ENCODE measurements around the gene FMO1.
"Not testable (repeated sequence)": the region's sequence is repeated elsewhere in the genome, so short reads cannot be mapped to it uniquely, and the experiment has no call there.

Gene FMO1

DNA sequence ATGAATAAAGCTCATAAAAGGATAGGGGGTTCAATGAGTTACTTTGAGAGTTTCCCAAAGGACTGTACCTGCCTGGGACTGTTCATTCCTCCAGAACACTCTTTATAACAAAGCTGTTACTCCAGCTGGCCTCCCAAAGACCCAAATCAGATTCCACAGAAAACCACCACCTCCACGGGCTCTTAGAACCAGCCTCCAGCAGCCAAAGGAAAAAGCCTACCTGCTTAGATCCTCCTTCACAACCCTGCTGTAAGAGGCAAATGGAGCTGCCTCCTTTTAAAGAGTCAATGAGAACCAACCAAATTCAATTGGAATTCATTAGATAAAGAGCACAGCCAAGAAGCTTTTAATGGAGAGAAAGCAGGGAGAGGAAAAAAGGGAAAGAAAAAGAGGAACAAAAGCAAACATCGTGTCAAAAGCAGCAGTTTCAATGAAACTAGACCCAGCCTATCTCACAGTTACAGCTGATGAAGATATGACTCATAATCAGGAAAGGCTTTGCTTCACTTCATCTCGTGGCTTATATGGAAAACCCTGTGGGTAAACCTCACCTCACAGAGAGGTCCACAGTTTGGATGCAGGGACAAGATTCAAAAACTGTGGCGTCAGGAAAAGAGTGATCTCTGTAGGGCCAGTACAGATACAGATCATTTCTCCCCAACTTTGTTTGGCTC is 37.9 kb downstream of the FMO1 start:
- DNase-seq = no peak

DNA sequence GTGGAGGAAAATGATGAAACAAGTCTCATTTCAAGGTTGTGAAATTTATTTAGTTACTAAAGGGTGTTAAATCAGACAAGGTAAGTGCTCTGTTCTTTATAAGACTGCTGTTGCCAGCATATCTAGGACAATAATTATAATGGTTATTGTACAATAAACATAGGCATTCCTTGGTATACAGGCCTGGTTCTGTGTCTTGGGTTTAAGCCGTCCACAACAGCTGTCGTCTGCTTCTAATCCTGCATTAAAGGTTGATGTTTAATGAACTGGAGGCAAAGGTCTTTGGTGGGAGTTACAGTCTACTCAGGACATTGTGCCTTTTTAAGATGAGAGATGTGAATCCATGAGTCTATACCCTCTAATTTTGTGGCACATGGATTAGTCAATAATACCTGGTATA is 42.3 kb downstream of the FMO1 start:
- no peak for DNase-seq

DNA sequence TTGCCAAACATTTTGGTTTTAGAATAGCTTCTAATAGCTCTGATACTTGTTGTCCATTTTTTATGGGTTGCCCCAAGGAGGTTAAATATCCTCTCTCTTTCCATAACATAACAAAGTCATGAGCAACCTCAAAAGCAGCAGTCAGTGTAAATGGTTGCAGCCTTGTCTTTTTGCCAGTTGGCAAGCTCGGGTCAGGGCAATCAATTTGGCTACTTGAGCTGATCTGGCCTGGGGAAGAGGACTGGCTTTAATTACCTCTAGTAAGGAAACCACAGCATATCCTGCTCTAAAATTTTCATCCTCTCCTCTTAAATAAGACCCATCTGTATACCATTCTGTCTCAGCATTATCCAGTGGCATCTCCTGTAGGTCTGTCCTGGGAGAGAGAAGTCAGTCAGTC is 44.5 kb downstream of the FMO1 start:
- DNase-seq = no peak

- not testable (repeated sequence) for DNase-seq
Observed at GRCh38 chr1:171295383-171295782, 47.1 kb downstream of the FMO1 start.

DNA sequence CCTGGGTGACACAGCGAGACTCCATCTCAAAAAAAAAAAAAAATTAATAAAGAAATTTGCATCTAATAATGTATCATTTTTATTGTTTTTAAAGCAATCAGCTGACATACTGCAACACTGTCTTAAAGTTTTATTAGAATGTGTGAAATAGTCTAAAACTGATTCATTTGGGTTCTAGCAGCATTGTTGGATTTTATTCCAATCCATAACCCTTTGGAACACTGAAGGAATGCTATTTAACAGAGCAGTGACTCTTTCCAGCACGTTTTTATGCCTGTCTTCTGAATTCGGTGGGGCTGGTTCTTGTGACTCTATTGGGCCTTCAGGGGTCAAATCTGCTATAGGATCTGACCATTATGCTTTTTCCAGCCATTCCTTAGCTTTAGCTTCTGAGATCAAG is 47.5 kb downstream of the FMO1 start:
- DNase-seq = no peak

DNA sequence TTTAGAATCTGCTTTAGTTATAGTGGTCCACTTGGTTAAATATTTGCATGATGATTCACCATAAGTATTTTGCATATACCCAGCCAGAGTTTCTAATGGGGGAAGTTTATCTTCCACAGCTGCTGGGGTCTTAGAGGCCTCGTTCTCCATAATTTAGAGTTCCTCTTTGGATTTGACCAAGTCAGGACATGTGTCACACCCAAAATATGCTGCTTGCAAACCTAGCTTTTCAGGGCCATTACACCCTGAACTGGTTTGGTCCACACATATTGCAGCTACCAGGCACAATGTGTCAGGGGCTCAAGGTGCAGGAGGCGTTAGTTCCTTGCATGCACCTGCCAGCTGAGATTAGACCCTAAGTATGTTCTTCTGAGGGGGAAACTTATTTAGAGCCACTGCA is 48.6 kb downstream of the FMO1 start:
- no peak for DNase-seq

DNA sequence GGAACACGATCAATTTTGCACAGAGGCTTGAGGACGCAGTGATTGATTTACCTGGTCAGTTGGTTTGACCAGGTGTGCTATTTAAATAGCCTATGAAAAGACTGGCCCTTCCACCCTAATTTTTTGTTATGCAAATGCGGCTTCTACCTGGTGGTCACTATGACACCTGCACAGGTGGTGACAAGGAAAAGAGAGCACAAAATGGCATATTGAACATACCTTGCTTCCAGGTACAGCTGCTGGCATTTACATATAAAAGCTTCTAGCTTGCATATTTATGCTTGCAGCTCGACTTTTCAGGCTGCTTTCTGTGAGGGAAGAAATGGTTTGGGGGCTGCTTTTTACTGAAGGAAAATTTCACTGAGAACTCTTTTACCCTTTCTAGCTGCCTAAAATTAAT is 50.4 kb downstream of the FMO1 start:
- DNase-seq = no peak

GRCh38 chr1:171299342-171299741 is 51.0 kb downstream of the FMO1 start:
- no peak for DNase-seq

- no peak for DNase-seq
Observed at GRCh38 chr1:171300401-171300800, 52.1 kb downstream of the FMO1 start.

DNA sequence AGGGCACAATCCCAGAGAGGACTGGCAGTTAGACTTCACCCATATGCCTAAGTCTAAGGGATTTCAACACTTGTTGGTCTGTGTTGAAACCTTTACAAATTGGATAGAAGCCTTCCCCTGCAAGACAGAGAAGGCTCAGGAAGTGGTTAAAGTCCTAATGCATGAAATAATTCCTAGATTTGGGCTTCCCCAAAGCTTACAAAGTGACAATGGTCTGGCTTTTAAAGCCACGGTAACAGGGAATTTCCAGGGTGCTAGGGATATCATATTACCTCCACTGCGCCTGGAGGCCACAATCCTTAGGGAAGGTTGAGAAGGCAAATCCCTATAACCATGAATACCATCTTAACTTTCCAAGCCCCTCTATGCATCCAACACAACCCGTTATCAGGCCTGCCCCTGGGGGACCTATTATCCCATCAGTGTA is 62.4 kb downstream of the FMO1 start:
- DNase-seq = no peak

DNA sequence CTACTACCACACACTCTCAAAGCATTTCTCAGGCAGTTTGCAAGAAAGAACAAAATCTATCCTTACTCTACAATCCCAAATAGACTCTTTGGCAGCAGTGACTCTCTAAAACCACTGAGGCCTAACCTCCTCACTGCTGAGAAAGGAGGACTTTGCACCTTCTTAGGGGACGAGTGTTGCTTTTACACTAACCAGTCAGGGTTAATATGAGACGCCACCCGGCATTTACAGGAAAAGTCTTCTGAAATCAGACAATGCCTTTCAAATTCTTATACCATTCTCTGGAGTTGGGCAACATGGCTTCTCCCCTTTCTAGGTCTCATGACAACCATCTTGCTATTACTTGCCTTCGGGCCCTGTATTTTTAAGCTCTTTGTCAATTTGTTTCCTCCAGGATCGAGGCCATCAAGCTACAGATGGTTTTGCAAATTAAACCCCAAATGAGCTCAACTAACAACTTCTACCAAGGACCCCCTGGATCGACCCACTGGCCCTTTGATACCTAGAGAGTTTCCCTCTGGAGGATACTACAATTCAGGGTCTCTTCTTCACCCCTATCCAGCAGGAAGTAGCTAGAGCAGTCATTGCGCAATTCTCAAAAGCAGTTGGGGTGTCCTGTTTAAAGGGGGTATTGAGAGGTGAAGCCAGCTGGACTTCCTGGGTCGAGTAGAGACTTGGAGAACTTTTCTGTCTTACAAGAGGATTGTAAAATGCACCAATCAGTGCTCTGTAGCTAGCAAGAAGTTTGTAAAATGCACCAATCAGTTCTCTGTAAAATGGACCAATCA is 63.7 kb downstream of the FMO1 start:
- no peak for DNase-seq

- DNase-seq = no peak
Observed at GRCh38 chr1:171313319-171313834, 65.1 kb downstream of the FMO1 start.

DNA sequence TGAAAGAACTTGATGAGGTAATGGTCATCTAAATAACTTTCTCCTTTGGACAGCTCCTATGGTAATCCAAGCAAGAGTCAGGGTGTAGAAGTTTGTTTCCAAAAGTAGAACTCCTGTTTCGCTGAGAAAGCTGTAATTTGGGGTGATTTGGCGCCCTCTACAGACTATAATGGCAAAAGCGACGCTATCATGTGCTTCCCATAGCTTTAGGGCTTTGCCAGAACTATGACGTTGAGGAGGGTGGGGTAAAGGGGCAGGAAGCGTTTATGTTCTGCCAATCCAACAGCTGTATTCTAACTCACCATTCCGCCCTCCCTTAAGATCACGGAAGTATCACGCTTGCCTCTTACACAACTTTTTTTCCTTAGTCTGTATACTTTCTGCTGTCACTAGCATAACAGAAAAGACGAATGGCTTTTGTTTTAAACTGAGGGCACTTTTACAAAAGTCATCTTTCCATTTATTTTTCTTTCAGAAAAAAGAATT is 65.6 kb downstream of the FMO1 start, which contains the start of gene FMO4:
TSS of gene FMO4 (plus strand) at position 349 of the 486 bp plus-strand sequence. CDS start 5,643 bp downstream, outside the sequence.
- DNase-seq = peak; percentile 16 to 67 (median 62)

GRCh38 chr1:171329251-171329650 is 81.0 kb downstream of the FMO1 start:
- DNase-seq = no peak

- no peak for DNase-seq
Observed at GRCh38 chr1:171334024-171334640, 85.8 kb downstream of the FMO1 start.
